C4-2B (cell line): Measurements from ENCODE around the gene THADA.

Experiments
- H3K27ac ChIP-seq: fragments of 450-650 bp; 2 replicates; pipeline ENCODE4 v1.5.1; 2017
- CTCF ChIP-seq: fragments of 450-650 bp; conservative IDR thresholded peaks from 2 replicates; pipeline ENCODE4 v1.5.1; 2017; ENCODE audit warnings: mild to moderate bottlenecking
- ZFX ChIP-seq: fragments of 450-650 bp; IDR thresholded peaks from 2 replicates; pipeline ENCODE4 v1.6.1; 2017

The THADA gene

GRCh38 chr2:43184339-43184895, 411.4 kb downstream of the THADA start:
- no peak overlapping the region for H3K27ac ChIP-seq
- no peak for TF ChIP-seq ZFX

DNA sequence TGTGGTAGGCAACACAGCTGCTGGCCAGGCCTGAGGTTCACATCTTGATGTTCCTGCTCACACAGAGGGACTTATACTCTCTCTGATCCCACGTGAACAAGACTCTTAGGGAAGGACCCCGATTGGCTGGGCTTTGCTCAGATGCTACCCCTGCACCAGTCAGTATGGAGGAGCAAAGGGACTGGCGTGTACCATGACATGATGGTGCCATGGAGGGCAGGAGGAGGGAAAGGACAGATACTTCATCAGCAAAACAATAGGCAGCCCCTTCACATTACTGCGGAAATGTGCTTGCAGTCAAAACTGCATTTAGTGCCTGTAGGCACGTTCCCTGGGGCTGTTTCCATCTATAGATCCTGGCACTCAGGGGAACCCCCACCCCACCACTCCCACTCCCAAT, 412.1 kb downstream of the THADA start:
- H3K27ac ChIP-seq, result no peak overlapping the region
- TF ChIP-seq CTCF (no peak), ZFX (no peak)

DNA sequence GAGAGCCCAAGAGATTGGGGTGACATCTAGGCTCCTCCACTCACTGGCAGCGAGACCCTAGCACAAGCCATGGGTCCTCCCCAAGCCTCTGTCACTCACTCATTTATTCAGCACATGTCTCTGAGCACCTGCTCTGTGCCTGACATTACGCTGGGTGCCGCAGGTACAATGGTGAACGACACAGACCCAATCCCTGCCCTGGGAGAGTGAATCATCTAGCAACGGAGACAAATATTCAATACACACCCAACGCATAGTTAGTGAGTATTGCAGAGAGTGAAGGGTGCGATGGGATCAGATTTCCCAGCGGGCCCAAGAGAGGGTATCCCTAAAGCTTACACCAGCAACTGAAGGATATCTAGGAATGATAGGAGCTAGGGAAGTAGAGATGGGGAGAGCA, 414.9 kb downstream of the THADA start:
- no peak overlapping the region for H3K27ac ChIP-seq
- TF ChIP-seq ZFX, result no peak
